ENCODE measurements around the gene TRAP1.

The TRAP1 gene

DNA sequence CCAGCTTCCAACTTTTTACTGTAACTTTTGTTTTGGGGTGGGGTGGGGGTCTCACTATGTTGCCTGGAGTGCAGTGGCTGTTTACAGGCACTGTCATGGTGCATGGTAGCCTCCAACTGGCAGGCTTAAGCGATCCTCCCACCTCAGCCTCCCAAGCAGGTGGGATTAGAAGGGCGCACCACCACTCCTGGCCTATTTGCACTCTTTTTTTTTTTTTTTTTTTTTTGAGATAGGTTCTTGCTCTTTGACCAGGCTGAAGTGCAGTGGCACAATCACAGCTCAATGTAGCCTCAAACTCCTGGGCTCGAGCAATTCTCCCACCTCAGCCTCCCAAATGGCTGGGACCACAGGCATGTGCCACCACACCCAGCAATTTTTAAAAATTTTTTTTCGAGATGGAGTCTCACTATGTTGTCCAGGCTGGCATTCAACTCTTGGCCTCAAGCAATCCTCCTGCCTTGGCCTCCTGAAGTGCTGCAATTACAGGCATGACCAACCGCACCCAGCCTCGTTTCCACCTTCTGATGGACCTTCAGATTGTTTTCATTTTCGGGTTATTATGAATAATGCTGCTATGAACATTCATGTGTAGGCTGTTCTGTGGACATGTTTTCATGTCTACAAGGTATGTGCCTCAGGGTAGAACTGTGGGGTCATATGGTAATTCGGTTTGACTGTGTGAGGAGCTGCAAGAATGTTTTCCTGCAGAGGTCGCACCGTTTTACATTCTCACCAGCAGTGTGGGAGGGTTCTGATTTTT is 10.9 kb downstream of the TRAP1 start:
- DNase-seq = no peak

DNA sequence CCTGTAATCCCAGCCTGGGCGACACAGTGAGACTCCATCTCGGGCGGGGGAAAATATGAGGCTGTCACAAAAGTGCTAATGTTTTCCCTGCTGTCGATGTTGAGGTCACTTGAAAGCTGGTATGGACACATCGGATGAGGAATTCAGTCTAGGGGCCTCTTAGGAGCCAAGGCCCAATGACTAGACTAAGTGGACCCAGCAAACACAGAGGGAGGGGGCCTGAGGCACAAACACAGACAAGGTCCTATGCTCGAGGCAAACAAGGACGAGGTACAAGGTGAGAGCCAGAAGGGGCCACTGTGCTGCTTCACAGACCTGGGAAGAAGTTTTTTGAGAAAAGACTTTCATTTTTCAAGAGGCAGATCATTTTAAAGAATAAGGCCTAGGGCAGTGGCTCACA is 15.2 kb downstream of the TRAP1 start:
- no peak for DNase-seq

DNA sequence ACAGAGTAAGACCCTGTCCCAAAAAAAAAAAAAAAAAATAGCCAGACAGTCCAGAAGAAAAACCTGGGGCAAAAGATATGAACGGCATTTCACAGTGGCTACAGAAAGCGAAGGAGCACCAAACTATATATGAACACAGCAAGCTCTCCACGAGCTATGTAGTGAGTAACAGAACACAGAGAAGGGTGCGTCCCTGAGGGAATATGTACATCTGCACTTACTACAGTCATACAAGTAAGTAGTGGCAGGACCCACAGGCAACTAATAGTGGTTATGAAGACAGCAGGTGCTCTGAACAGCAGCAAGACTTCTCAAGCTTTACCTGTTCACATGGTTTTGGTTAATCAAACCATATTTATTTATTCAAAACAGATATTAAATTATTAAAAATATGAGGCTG is 15.8 kb downstream of the TRAP1 start:
- DNase-seq = no peak

DNA sequence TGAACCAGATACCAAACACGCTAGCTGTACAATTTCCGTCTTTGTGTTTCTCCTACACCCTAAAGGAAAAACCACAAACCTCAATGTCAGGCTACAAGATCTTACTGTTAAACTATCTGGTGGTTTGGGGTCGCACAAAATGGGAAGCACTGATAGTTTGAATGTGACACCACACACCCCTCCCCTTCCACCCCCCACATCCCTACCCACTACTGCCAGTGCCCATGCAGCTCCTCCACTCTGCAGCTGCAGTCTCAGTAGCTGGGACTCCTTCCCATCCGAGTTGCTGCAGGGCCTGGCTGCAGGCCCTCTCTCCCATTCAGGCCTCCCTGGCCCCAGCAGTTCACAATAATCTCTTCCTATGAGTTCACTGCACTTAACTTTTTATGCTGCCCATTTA is 18.4 kb downstream of the TRAP1 start:
- DNase-seq = no peak

DNA sequence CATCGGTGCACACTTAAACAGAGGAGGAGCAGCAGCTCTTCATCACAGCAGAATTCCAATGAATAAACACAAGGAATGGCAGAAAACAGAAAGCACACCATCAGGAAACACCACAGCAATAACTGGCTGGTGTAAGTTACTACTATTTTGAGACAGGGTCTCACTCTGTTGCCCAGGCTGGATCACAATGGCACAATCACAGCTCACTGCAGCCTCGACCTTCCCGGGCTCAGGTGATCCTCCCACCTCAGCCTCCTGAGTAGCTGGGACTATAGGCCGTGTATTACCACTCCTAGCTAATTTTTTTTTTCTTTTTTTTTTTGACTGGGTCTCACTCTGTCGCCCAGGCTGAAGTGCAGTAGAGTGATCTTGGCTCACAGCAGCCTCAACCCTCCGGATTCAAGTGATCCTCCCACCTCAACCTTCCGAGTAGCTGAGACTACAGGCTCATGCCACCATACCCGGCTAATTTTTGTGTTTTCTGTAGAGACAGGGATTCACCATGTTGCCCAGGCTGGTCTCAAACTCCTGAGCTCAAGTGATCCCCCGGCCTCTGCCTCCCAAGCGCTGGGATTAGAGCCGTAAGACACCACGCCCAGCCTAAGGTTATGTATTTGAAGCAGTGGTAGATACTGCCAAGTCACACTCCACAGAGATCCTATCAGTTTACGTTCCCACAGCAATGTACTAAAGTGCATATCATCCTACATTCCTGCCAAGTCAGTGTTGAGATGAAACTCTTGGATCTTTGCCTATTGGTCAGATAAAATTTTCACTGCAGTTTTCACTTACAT is 20.7 kb downstream of the TRAP1 start:
- no peak for DNase-seq

DNA sequence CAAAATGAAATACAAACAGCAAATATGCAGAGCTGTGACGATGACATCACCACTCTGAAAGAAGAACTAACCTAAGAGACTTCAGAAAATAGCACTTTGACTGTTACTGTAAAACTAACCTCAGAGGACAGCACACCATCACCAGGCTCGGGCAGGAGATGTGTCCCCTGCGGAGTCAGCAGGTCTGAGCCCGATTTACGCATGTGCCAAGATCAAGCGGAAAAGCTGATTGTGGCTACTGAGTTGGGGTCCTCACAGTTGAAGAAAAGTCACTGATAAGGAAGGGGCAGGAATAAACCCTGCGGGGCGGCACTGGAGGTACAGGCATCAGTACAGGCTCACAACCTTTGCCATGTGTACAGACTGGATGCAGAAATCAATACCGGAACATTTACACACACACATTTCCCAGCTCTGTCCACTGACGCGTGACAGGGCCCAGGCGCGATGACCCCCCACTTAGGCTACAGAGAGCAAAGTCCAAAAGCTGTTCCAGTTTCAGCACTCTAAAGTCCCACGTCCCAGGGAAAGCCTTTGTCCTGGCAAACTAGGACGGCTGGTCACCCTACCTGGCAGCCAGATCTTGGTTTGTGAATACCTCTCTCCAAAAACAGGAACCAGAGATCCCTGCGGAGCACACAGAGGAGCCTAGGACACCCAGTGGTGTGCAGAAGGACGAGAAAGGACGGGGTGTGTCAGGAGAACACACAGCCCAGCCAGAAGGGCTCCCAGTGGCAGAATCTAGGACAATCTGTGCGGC is 21.5 kb downstream of the TRAP1 start:
- DNase-seq = no peak

DNA sequence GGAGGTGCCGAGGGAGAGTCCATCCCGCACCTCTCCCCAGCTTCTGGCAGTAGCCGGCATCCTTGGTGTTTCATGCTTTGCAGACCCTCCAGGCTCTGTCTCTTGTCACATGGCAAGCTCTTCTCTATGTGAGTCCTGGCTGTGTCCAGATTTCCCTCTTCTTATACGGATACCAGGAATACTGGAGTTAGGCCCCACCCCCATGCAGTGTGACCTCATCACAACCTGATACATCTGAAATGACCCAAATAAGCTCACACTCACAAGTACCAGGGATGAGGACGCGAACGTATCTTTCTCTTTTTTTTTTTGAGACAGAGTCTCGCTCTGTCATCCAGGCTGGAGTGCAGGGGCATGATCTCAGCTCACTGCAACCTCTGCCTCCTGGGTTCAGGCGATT is 23.3 kb downstream of the TRAP1 start:
- no peak for DNase-seq

DNA sequence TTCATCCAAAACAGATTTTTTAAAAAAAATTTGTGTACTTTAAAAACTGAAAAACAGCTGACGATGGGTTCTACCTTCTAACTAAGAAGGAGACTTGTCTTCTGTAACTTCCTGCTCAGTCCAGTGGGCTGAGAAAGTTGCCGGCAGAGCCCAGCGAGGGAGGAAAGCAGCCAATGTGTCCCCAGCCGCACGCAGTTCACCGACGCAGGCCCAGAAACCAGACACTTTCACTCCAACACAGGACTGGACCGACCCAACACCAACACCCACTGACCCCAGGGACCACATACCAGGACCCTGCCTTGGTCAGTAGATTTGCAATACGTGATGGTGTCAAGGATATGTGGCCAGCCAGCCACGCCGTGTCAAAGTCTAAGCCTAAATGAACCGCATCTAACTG is 25.6 kb downstream of the TRAP1 start:
- DNase-seq = no peak

DNA sequence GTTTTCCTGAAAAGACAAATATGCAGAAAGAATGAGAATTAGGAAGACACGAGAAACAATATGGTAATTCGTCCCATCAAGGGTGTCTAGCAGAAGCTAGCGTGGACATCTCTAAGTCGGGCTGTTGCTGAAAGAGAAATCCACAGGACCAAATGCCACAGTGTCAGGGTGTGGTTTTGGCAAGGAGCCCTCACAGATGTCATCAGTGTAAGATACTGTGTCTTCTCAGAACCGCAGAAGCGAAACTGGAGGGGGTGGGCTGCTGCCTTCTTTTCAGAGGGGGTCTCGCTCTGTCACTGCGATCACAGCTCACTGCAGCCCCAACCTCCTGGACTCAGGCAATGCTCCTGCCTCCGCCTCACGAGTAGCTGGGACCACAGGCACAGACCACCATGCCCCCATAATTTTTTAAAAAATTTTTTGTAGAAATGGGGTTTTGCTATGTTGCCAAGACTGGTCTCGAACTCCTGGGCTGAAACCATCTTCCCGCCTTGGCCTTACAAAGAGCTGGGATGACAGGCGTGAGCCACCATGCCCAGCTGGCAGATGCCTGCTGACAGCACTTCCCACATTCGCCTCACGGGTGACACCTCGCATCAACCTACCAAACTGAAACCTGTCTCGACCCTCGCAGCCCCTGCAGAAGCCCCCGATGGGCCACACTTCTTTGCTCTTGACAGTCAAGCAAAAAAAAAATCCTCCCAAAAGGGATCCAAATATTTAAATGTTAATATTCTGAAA is 26.2 kb downstream of the TRAP1 start:
- no peak for DNase-seq

DNA sequence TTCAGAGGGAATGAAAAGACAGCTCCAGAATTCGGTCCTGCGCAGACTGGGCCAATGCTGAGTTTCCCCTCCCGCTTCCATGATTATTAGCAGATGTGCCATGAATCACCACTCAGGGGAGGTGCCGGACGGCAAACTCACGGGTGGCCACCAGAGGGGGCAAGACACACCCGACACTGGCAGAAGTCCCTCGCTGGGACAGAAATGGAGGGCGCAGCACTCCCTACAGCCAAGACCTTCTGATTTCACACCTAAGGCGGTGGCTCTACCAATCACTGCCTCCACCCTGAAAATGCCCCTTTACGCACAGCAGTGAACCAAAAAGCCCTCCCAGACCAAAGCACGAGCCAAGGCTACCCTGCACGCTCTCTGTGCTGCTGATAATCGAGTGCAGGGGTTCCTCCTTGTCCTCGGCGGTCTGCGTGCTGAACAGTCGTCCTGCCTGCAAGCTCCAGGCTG is 26.8 kb downstream of the TRAP1 start:
- peak; percentile 81 for DNase-seq

DNA sequence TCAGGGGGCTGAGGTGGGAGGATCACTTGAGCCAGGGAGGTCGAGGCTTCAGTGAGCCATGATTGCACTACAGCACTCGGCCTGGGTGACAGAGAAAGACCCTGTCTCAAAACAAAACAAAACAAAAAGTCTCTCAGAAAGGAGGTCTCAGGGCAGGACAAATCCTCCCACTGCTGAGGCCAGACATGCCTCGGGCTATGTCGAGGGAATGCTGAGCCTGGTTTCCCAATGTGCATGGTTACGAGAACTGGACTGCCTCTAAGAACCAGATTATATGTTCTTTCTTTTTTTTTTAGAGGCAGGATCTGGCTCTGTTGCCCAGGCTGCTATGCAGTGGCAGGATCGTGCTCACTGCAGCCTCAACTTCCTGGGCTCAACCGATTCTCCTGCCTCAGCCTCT is 27.6 kb downstream of the TRAP1 start:
- DNase-seq = no peak

DNA sequence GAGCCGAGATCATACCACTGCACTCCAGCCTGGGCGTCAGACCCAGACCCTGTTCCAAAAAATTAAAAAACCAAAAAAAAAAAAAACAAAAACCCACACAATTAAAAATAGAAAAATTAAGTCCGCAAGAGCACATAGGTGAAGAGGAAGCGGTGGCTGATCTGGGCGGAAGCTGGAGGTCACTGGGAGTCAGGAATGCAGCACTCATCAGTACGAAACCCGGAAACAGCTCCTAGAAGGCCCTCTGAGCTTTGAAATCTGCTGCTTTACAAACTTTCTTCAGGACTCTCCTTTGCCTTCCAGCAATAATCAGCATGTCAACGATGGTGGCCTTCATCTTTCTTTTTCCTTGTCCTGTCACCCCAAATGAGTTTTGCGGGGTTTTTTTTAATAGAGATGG is 29.5 kb downstream of the TRAP1 start:
- no peak for DNase-seq

DNA sequence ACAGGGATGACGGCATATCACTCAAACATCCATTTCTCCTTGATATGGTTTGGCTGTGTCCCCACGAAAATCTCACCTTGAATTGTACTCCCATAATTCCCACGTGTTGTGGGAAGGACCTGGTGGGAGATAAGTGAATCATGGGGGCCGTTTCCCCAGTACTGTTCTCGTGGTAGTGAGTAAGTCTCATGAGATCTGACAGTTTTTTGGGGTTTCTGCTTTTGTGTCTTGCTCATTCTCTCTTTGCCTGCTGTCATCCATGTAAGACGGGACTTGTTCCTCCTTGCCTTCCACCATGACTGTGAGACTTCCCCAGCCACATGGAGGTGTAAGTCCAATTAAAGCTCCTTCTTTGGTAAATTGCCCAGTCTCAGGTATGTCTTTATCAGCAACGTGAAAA is 30.3 kb downstream of the TRAP1 start:
- DNase-seq = no peak

DNA sequence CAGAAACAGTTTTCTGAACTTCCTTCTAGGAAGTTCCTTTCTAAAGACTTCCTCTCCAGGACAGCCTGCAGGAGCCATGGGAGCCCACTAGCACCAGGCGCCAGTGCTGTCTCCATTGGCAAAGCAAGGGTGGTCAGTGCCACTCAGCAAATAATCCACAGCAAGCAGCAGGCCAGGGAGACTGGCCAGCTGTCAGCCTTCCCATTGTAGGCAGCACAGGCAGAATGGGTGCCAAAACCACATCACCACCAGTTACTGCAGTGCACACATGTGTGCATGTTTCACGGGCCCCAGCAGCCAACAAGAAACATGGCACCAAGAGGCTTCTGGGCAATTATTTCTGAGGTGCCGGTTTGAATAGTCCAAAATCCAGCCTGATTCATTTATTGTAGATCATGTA is 36.1 kb downstream of the TRAP1 start:
- DNase-seq = no peak

DNA sequence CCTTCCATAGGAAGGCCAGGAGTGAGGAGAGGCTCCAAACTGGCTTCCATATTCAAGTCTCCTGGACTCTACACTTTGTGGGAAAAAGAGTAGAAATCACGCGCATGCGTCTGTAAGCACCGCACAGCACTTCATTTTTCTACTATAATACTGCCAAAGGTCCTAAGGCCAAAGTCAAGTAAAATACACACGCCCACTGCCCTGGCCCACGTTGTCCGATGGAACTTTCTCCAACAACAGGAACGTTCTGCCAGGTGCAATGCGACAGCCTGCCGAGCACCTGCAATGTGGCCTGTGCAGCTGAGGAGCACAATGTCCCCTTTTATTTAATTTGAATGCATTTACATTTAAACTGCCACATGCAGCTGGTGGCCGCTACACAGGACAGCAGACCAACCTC is 39.3 kb downstream of the TRAP1 start:
- no peak for DNase-seq

DNA sequence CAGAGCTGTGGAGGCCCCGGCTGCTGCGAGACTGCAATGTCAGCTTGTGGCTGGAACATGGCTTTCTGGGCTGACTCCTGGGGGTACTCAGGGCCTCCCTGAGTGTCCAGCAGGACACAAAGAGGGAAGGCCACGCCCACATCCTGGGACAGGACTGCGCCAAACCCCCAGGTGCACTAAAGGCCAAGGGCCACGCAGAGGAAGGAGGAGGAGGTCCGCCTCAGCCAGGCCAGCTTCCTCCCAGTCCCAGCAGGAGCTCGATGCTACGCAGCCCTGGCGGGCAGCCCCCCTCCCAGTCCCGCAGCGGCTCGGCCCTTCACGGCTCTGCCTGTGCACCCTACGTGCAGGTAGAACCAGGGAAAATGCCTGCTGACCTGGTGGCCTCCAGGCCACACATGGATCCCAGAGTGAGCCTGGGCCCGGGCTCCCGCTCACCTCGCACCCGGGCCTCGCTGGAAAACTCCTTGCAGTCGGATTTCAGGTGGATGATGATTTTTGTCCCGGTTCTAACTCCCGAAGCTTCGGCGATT is 41.7 kb downstream of the TRAP1 start:
- DNase-seq = no peak

DNA sequence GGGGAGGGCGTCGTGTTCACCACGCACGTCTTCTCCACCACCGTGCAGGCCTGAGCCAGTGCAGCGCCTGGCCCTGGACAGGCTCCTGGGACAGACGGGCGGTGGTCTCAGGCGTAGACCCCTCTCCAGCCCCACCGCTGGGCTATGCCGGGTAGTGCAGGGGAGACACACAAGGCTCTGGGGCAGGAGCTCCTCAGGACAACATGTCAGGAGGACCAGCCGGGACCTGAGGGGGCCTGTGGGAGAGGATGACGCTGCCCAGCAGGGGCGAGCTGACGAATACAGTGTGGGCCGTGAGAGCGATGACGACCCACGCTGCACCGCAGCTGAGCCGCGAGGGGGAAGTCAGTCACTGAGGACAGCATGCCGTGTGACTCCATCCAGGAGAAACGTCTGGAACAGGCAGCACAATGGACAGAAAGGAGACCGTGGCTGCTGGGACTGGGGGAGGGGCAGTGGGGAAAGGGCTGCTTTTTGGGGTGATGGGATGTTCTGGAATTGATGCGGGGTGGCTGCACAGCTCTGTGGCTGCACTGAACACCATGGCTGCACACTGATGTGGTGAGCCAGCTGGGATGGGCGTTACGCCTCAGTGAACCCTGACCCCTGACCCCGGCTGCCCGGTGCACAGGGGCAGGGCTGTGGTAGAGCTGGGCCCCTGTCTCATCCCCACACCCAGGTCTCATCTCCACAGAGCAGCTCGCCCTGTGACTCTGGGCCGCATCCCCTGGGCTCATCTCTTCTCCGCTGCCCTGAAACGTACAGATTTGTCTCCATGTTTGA is 42.6 kb downstream of the TRAP1 start:
- DNase-seq = no peak

DNA sequence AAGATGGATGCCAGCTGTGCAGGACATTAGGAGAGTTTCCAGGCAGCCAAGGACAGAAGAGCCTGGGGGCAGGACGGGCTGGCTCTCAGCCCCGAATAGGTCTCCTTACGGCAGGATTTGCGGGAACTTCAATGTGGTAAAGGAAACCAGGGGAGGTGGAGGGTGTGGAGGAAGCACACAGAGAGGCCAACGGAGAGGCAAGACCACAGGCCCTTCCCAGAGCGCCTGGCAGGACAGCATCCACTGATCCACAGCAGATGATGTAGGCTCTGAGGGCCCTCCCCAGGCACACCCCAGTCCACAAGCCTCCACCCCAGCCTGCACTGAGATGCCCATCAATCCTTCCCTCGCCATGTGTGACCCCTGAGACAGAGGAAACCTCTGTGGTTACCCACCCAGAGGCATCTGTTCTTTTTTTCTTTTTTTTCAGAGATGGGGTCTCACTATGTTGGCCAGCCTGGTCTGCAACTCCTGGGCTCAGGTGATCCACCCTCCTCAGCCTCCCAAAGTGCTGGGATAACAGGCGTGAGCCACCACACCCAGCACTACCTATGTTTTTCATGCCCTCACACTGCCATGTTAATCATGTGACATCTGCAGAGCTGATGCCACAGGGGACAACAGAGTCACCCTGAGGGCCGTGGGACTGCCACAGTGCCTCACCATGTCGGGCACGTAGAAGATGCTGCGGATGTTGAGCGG is 43.5 kb downstream of the TRAP1 start:
- DNase-seq = no peak

DNA sequence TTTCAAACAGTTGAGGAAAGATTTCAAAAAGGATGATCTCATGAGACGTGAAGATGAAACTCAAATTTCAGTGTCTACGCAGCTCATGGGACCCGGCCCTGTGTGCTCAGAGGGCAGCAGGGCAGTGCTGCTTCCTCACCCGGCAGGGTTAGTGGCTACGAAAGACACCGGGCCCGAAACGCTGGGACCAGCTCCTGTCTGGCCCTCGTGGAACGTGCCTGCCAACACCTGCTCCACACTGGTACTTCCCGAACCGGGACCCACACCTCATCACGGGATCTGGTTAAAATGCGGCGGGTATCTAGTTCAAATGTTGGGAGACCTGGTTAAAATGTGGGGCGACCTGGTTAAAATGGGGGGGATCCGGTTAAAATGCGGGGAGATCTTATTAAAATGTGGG is 44.1 kb downstream of the TRAP1 start:
- DNase-seq = no peak

DNA sequence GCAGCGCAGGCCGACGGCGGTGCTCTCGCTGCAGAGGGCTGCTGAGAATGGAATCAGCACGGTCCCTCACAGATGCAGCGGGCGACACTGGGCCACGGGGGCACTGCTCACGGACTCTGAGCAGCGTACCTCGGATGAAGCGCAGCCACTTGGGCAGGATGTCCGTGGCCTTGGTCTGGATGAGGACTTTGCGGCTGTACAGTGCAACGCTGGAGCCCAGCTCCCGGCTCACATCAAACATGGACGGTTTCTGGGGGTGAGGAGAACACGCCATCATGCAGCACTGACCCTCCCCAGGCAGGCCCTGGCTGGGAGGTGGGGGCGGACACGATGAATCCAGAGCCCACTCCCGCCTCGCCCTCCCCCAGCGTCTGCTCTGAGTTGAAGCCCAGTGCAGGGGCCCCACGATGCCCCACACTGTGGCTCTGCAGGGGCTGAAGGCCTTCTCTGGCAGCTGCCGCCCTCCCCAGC is 44.7 kb downstream of the TRAP1 start:
- no peak for DNase-seq

DNA sequence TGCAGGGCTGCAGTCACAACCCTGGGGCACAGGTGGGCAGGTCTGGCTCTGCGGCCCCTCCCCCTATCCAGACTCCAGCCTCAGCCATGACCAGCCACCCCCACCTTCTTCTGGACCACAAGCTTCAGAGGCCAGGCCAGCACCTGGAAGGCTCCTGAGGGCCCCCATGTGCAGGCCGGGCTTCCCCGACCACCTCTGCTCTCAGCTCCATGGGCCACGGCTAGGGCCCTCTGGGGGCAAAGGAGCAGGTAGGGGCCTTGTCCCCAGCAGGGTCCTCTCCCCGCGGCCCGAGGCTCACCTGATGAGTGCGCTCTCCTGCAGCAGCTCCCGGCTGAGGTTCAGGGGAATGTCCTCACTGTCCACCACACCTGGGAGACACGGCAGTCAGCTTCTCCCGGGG is 45.9 kb downstream of the TRAP1 start:
- DNase-seq = no peak
